Stimulated activated CD8-positive, alpha-beta memory T cell treated with anti-CD3 and anti-CD28 coated beads, Interleukin-7, amount 100 ng/mL, for 4 hours (primary cell): ENCODE data around the gene PAX7.
"Not testable (repeated sequence)": the region's sequence is repeated elsewhere in the genome, so short reads cannot be mapped to it uniquely, and the experiment has no call there.

Experiments
- DNase-seq, 2 donors: peaks; one replicate each; pipeline ENCODE4 v3.0.0-alpha.2; 2020; ENCODE audit warnings: low read depth in 2 of 2

Gene PAX7

DNA sequence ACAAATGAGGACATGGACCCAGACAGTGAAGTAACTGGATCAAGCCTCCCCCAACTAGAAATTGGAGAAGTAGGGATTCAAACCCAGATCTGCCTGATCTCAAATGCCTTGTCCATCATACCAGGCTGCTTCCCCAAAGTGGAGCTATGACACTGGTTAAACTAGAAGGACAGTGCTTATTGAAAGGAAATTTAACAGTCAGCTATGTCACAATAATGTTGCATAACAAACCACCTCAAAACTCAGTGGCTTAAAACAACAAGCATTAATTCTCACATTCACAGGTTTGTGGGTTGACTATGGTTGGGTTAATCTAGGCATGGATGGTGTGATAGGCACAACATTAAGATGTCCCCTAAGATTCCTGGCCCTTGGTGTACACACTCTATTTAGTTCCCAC, 121.8 kb downstream of the PAX7 start:
- DNase-seq, result no peak

- no peak for DNase-seq
These were observed 129.5 kb downstream of the PAX7 start for GRCh38 chr1:18760156-18760555.

GRCh38 chr1:18761948-18762840, 131.5 kb downstream of the PAX7 start:
- DNase-seq, result no peak

DNA sequence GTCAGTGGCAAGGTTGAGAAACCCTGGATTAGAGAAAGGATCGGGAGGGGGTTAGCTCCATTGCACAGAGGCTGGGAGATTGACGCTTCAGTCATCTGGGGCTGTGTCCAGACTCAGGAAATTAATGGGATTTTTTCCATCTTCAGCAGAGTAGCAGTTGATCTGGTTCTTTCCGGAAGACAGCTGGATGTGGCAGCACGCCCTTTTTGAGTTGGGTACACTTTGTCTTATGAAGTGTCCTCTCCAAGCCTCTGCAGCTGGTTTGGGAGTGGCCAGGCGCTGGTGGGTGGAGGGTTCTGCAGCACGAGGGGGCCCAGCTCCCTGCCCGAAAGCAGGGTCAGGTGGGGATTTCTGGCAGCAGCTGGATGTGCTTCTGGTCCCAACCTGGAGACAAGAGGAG, 133.7 kb downstream of the PAX7 start:
- no peak for DNase-seq

- DNase-seq, result no peak
These were observed 135.1 kb downstream of the PAX7 start for GRCh38 chr1:18765725-18766124.

- no peak for DNase-seq
These were observed 135.7 kb downstream of the PAX7 start for GRCh38 chr1:18766328-18766727.

- not testable (repeated sequence) for DNase-seq
These were observed 136.9 kb downstream of the PAX7 start for GRCh38 chr1:18767576-18767975.

- no peak for DNase-seq
These were observed 137.4 kb downstream of the PAX7 start for GRCh38 chr1:18768086-18768485.

GRCh38 chr1:18769140-18769539, 138.5 kb downstream of the PAX7 start:
- DNase-seq, result no peak

GRCh38 chr1:18770799-18771198, 140.2 kb downstream of the PAX7 start:
- no peak for DNase-seq

- no peak for DNase-seq
These were observed 143.1 kb downstream of the PAX7 start for GRCh38 chr1:18773753-18774152.

GRCh38 chr1:18775341-18775740, 144.7 kb downstream of the PAX7 start:
- DNase-seq, result no peak

DNA sequence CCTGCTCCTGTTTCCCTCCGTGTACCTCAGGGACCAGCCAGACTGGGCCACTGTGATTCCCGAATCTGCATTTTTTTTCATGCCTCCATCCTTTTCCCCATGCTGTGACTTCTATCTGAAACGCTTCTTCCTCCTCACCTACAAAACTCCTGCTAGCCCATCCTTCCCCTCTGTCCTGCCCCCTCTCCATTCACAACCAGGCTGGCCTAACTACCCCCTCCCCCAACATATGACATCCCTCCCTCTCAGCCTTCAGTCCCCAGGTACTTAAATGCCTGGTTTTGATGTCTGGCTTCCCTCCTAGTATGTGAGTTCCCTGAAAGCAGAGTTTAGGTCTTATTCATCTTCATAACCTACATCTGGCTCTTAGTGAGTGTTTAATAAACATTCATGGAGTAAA, 146.1 kb downstream of the PAX7 start:
- DNase-seq, result no peak

- DNase-seq, result no peak
These were observed 147.8 kb downstream of the PAX7 start for GRCh38 chr1:18778437-18778836.

GRCh38 chr1:18781031-18781430, 150.4 kb downstream of the PAX7 start:
- DNase-seq, result no peak

- DNase-seq, result no peak
These were observed 153.2 kb downstream of the PAX7 start for GRCh38 chr1:18783705-18784481.

GRCh38 chr1:18784482-18784831, 153.8 kb downstream of the PAX7 start:
- no peak for DNase-seq

DNA sequence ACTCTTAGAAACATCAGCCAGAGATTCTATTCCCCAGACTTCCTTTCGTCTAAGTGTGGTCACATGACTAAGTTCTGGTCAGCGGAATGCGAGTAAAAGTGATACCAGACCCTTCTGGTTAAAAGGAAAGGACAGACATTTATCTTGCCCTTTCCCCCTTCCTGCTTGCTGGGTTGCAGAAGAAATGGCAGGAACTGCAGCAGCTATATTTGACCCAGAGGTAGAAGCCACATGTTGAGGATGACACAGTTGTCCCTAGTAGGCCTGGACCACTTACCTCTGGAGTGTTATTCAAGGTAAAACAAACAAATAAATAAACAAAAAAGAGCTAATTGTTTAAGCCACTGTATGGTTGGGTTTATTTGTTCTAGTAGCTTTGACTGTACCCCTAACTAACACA, 155.5 kb downstream of the PAX7 start:
- DNase-seq, result no peak

DNA sequence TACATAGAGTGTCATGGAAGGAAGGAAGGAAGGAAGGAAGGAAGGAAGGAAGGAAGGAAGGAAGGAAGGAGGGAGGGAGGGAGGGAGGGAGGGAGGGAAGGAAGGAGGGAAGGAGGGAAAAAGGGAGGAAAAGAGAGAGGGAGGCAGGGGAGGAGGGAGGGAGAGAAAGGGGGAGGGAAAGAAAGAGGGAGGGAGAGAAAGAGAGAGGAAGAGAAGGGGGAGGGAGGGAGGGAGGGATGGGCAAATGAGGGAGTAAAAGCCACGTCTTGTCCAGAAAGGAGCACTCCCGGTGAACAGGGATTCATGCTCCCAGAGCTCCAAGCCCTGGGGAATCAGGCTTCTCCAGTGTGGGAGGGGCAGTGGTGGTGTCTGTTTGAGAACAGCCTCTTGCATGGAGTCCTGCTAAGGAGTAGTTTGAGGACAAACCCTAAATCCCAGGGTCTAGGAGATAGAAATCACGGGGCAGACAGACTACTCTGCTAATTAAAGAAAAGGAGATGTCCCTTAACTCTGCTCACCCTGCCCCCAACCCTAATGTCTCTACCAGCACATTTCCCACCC, 157.3 kb downstream of the PAX7 start:
- no peak for DNase-seq

GRCh38 chr1:18789246-18789645, 158.6 kb downstream of the PAX7 start:
- DNase-seq, result no peak

DNA sequence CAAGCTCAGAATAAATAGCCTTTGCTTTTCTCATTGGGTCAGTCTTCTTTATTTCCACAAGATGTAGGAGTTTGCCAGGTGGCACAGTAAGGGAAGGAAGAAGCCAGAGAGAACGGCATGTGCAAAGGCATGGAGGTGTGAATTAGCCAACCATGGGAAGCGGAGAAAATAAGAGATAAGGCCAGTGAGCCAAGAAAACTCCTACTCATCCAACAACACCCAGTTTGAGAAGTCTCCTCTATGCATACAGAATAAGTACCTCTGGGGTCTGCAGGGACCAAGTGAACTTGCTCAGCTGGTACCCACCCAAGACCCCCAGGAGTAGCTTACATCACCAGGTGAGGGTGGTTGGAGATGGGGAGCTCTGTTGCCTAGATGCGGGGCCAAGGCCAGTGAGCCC, 162.1 kb downstream of the PAX7 start:
- no peak for DNase-seq

DNA sequence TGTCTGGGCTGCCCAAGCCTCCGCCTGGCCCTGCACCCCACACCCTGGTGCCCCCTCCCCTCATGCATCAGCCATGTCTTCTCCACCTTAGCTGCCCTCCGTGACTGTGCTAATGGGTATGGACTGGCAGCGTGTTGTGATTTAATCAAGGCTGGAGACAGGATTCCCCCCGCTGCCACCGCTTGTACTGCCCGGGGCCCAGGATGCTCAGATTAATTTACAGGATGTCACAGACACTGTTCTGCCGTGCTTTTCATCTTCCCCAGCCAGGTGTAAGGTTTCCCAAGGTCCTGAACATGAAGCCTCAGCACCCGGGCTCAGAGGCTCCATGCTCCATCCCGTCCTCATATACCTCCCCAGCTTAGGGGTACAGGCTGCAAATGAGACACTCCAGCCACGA, 162.5 kb downstream of the PAX7 start:
- no peak for DNase-seq

DNA sequence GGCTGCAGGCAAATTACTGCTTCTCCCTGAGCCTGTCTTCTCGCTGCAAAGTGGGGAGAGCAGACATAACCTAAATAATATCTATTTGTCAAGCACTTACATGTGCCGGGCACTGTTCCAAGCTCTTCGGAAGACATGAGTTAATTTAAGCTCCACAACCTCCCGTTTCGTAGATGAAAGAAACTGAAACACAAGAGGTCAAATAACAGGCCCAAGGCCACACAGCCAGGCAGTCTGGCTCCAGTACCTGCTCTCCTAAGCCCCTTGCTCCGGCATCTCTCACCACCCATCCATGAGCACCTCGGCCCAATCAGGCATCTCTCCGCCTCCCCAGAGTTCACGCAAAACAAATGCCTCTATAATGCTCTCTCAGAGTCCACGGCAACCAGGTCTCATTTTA, 163.4 kb downstream of the PAX7 start:
- no peak for DNase-seq
